Urinary bladder (tissue), 4 donors: ENCODE data around the gene LYPD1. TPM values are rescaled to one million over a fixed set of nuclear protein-coding genes. Genes with fewer than 3 reads are reported as not detected.
"Not testable (repeated sequence)": the region's sequence is repeated elsewhere in the genome, so short reads cannot be mapped to it uniquely, and the experiment has no call there.

ENCODE experiments used
- DNase-seq: peaks from one replicate; pipeline ENCODE4 v3.0.0-alpha.2; 2015; ENCODE audit errors: extremely low spot score
- H3K27ac ChIP-seq: one replicate; pipeline ENCODE4 v1.5.1; 2013; ENCODE audit warnings: low read depth, mild to moderate bottlenecking, moderate library complexity
- H3K36me3 ChIP-seq: one replicate; pipeline ENCODE4 v1.6.1; 2013; ENCODE audit warnings: mild to moderate bottlenecking, moderate library complexity; ENCODE audit not compliant: insufficient read depth
- H3K4me1 ChIP-seq: one replicate; pipeline ENCODE4 v1.6.1; 2013; ENCODE audit warnings: mild to moderate bottlenecking, moderate library complexity; ENCODE audit not compliant: insufficient read depth
- H3K4me3 ChIP-seq: one replicate; pipeline ENCODE4 v1.5.1; 2013; ENCODE audit warnings: low read depth, low read length
- WGBS: extraction: QIAGEN DNeasy Blood & Tissue Kit; methylation state at CpG from one replicate; pipeline ENCODE4 v1.1.7; 2013; 5-methylcytosine and 5-hydroxymethylcytosine counted together
- polyA plus RNA-seq: library from polyadenylated mRNA; stranded (reverse); fragments of 200-250 nt; gene quantifications from one replicate; pipeline ENCODE4 v1.2.3, GENCODE V29; 2013
- total RNA-seq: library from RNA; depleted of rRNA; stranded (reverse); fragments of >200 nt; gene quantifications from one replicate; pipeline ENCODE4 v1.2.3, GENCODE V29; 2014
- donor health status: healthy with polysubstance abuse.
- donor health status: healthy.

Gene LYPD1, protein sequence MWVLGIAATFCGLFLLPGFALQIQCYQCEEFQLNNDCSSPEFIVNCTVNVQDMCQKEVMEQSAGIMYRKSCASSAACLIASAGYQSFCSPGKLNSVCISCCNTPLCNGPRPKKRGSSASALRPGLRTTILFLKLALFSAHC
- total RNA-seq (0.79 TPM), polyA plus RNA-seq (0.46 TPM)

DNA sequence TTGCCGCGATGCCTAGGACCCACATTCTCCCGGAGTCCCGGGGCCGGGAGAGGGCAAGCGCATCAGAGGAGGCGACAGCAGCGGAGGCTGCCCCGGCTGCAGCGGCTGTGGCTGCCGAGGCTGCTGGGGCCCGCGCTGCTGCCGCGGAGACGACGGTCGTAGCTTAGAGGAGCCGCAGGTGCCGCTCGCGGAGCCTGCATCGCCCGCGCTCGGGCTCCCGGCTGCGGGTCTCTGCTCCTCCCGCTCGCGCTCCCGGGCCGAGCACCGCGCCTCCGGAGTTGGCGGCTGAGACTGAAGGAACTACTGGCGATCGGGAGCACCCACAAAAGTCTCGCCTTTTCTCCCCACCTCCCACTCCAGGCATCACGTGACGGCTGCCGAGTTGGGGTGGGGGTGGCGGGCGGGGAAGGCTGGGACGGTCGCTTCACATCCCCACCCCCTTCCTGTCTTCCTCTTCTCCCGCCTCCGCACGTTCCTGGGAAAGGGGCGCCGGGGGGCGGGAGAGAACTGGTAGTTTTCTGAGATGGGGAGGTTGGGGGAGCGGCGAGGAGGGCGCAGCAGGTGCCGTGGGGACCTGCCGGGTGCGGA lies at the start of gene LYPD1:
Gene LYPD1, minus strand, starts transcription at position 298 of the 588 bp plus-strand sequence. Its CDS starts 273 bp downstream, at position 25.
- DNase-seq = no peak
- WGBS = under 1% methylated on average over 59 of the region's 59 CpGs
- H3K4me1 ChIP-seq = peaks cover 3% of the 10 kb centered on the region
- peak within 1 kb of the TSS; percentile 35 for H3K4me3 ChIP-seq
- no peaks in the 10 kb centered on the region for H3K36me3 ChIP-seq
- H3K27ac ChIP-seq = no peak within 1 kb of the TSS

DNA sequence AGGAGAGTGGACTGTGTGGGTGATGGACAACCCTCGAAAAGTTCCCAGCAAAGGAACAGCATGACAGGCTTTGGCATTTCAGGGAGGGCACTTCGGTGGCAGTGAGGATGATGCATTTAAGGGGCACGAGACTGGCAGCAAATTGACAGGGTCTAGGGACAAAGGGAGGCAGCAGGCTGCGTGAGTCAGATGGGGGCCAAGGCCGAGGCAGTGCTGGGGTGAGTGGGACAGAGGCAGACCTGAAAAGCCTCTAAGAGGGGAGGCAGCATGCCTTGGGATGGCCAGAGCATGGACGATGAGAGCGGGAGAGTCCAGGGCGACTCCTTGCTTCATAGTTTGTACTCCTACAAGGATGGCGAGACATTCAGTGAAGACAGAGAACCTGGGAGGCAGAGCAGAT lies 49.5 kb upstream of the LYPD1 start:
- 90% methylated on average over 9 of the region's 9 CpGs for WGBS
- H3K36me3 ChIP-seq = no peaks in the 10 kb centered on the region

DNA sequence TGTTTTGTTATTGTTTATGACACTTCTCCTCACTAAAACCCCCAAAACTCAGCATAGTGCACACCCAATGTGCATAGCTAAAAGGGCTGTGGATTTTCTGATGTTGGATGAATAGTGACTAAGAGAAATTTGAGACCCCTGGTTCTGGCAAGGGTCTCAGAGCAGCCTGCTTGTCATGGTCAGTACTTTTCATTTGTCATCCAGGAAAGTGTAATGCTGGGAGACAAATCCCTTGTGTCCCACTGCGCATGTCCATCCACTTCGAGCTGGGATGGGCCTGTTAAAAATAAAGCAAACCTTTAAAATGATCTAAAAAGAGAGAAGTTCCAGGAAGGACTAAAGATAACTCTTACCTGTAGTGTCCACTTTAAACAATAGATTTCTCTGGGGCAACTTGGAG lies 46.9 kb upstream of the LYPD1 start:
- Histone ChIP-seq H3K4me1 (no peaks in the 10 kb centered on the region), H3K27ac (no peak overlapping the region), H3K36me3 (no peaks in the 10 kb centered on the region), H3K4me3 (no peak overlapping the region)
- DNase-seq = no peak
- WGBS = 79% methylated on average over 2 of the region's 2 CpGs

More for the DNA sequence above, 49.5 kb upstream of the LYPD1 start:
- no peaks in the 10 kb centered on the region for H3K4me1 ChIP-seq
- no peak overlapping the region for H3K4me3 ChIP-seq
- no peak for DNase-seq
- H3K27ac ChIP-seq = no peak overlapping the region

DNA sequence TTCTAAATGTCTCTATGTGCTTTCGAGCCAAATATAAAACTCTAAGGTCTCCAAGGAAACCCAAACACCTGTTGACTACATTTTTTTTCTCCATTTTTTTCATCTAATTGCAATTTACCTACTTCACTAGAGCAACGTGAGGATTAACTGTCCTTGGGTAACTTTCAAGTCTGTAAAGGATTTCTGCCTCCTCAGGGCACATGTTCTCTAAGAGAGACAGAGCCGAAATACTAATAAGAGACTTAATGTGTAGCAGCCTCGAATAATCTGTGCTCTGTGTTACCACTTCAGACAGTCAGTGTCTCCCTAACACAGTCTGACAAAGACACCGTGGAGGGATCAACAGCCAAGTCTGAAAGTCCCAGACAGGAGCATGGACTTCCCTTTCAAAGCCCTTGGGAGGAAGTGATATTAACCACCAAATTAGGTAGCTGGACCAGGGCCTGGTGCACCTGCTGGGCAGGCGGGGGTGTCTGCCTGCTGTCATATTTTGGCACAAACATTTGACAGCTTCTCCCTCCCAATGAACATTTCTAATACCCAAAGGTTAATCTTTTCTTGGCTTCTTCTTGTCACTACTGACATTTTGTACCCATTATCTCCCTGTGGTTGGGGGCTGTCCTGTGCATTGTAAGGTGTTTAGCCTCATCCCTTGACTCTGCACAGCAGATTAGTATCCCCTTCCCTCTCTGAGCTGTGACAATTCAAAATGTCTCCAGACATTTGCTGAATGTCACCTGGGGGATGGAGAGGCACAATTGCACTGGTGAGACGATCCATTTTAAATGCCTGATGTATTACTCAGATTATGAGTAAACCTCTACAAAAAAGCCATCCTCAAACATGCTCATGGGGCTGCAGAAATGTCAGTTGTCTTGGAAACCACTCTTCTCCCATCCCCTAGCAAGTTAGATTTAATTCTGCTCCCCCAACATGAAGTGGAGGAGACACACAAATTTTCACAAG lies 45.7 kb upstream of the LYPD1 start:
- Histone ChIP-seq H3K4me3 (no peak overlapping the region), H3K4me1 (no peaks in the 10 kb centered on the region), H3K36me3 (no peaks in the 10 kb centered on the region), H3K27ac (no peak overlapping the region)
- no peak for DNase-seq
- WGBS = 75% methylated on average over 7 of the region's 7 CpGs

DNA sequence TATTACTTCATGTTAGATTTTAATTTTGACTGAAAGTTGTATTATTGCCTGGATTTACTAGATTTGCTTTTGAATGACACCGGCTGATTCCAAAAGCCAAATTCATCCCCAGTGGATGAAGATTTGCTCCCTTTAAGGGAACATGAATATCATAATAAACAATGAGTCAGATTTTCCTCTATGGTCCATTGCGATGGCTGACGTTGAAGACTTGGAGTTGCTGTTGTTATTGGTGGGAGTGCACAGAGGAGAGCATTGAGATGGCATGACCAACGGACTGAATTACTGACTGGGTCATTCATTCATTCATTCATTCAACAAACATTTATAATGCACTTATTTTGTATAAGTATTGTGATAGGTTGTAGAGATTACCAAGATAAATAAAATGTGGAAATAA lies 33.4 kb upstream of the LYPD1 start:
- WGBS = 65% methylated on average over 4 of the region's 4 CpGs
- no peaks in the 10 kb centered on the region for H3K4me1 ChIP-seq
- H3K4me3 ChIP-seq = no peak overlapping the region
- H3K36me3 ChIP-seq = no peaks in the 10 kb centered on the region
- DNase-seq = no peak
- H3K27ac ChIP-seq = no peak overlapping the region

DNA sequence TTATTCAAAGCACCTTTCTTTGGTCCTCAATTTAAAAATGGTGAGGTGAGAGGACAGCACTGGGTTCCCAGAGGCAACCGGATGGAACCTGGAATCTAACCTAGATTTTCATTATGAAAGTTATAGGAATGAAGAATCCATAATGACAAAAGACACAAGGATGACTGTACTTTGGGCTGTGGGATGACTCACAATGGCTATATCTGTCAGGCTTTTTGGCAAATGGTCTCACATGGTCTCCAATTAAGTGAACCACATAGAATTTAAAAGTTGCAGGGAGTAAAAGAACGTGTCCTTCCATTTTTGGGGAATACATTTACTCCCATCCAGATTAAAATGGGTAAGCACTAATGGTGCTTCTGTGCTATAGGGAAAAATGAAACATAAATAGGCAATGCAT lies 31.8 kb upstream of the LYPD1 start:
- Histone ChIP-seq H3K4me3 (no peak overlapping the region), H3K4me1 (no peaks in the 10 kb centered on the region), H3K36me3 (no peaks in the 10 kb centered on the region), H3K27ac (no peak overlapping the region)
- no peak for DNase-seq
- WGBS = 81% methylated on average over 2 of the region's 2 CpGs

DNA sequence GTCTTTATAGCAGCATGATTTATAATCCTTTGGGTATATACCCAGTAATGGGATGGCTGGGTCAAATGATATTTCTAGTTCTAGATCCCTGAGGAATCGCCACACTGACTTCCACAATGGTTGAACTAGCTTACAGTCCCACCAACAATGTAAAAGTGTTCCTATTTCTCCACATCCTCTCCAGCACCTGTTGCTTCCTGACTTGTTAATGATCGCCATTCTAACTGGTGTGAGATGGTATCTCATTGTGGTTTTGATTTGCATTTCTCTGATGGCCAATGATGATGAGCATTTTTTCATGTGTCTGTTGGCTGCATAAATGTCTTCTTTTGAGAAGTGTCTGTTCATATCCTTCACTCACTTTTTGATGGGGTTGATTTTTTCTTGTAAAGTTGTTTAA lies 29.8 kb upstream of the LYPD1 start:
- WGBS = 92% methylated on average over 1 of the region's 2 CpGs
- not testable (repeated sequence) for H3K27ac ChIP-seq, H3K4me1 ChIP-seq

DNA sequence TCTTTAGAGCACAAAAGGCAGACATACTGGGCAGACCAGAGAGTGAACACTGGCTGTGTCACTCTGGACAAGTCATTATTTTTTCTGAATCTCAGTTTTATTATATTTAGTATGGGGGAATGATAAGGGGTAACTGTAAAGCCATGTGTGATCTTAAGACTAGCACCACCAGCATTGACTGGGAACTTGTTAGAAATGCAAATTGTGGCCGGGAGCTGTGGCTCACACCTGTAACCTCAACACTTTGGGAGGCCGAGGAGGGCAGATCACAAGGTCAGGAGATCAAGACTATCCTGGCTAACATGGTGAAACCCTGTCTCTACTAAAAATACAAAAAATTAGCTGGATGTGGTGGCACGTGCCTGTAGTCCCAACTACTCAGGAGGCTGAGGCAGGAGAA lies 28.3 kb upstream of the LYPD1 start:
- 79% methylated on average over 3 of the region's 3 CpGs for WGBS
- H3K36me3 ChIP-seq, H3K4me3 ChIP-seq, H3K27ac ChIP-seq, H3K4me1 ChIP-seq, DNase-seq: not testable (repeated sequence)

More for the DNA sequence above, 29.8 kb upstream of the LYPD1 start:
- not testable (repeated sequence) for DNase-seq, H3K4me3 ChIP-seq, H3K36me3 ChIP-seq

DNA sequence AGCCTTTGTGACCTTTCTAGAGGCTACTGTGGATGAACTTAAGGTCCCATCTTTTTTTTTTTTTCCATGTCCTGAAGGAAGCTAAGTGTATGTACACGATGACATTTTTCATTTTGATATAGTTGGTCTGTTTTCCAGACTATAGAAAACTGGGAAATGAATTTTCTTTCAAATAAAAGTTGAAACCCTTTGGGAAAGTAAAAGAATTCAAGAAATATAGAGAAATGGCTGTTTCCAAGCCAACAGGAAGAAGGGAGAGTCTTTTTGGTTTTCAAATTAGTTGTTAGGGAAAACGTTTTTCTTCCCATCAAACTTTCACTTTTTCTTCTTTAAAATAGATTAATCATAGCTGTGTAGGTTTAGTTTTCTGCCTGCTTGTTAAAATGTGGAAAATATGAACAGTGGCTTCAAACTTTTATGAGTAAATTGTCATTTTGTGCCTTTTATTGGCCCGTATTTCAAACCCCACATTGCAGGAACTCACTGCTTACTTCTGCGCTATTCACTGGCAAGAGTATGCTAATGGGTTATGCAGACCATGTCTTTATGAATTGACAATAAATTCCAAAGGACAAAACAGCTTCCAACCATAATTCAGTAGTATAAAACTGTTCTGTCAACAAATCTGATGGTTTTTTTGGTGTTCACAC lies 27.7 kb upstream of the LYPD1 start:
- no peak for DNase-seq
- 50% methylated on average over 4 of the region's 4 CpGs for WGBS
- Histone ChIP-seq H3K4me3 (no peak overlapping the region), H3K27ac (no peak overlapping the region), H3K4me1 (no peaks in the 10 kb centered on the region), H3K36me3 (no peaks in the 10 kb centered on the region)

DNA sequence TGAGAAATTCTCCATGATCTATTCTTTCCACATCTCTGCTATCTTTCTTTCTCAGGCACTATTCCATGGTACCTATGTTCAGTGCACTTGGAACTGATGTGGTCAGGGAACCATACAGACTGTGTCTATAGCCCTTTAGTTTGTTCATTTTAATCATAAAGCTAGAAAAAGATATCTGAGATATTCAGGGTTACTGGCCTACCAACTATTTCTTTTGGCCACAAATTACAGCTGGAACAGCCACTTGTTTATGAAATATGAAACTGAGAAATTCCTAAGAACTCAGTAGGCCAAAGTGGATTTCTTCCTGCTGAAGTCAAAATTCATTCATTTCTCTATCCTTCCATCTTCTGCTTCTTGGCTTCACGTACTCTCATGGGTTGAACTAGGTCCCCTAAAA lies 22.8 kb upstream of the LYPD1 start:
- DNase-seq = no peak
- no peak overlapping the region for H3K4me3 ChIP-seq
- 87% methylated on average over 1 of the region's 1 CpG for WGBS
- H3K4me1 ChIP-seq = no peaks in the 10 kb centered on the region
- no peaks in the 10 kb centered on the region for H3K36me3 ChIP-seq
- no peak overlapping the region for H3K27ac ChIP-seq

DNA sequence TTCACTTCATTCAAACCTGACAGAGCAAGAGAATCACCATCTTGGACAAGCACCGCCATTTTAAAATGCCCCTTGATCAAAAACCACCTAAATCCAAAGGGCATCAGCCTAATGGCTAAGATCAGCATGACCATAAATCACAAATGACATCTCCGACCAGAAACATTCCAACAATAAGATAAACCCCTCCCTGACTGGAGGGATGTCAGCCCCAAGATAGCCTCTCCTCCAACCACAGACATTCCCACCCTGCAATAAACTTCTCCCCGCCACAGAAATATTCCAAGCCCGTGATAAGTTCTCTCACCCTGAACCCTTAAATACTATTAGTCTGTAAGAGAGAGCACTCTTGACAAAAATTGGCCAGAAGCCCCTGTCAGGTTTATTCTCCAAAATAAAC lies 21.6 kb upstream of the LYPD1 start:
- Histone ChIP-seq H3K4me3 (no peak overlapping the region), H3K4me1 (no peaks in the 10 kb centered on the region), H3K27ac (no peak overlapping the region), H3K36me3 (no peaks in the 10 kb centered on the region)
- WGBS = 77% methylated on average over 4 of the region's 4 CpGs
- no peak for DNase-seq

DNA sequence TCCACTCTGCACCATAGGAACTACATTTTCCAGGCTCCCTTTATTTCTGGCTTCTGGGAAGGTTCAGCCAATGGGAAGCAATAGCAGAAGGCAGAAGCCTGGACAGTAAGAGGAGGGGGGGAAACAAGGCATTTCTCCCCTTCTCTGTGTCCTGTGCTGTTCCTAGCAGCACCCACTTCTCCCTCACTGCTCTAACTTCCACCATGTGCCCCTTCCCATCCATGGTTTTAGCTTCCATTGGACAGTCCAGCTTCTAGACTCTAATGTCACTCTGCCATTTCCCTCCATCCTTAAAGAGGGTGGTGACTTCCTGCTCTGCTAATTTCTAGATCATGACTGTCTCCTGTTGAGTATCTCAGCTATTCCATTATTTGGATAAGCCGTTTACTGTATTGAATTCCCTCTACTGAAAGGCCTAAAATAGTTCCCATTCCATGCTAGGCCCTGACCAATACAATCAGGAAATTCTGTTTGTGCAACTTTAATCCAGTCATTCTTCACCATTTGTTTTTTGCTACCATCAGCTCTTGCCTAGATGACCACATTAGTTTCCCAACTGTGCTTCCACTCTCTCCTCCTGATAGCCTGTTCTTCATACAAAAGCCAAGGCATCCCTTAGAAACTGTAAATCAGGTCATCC lies 20.8 kb upstream of the LYPD1 start:
- Histone ChIP-seq H3K27ac (no peak overlapping the region), H3K36me3 (no peaks in the 10 kb centered on the region), H3K4me3 (no peak overlapping the region), H3K4me1 (no peaks in the 10 kb centered on the region)
- no peak for DNase-seq
- WGBS = 55% methylated on average over 1 of the region's 1 CpG

DNA sequence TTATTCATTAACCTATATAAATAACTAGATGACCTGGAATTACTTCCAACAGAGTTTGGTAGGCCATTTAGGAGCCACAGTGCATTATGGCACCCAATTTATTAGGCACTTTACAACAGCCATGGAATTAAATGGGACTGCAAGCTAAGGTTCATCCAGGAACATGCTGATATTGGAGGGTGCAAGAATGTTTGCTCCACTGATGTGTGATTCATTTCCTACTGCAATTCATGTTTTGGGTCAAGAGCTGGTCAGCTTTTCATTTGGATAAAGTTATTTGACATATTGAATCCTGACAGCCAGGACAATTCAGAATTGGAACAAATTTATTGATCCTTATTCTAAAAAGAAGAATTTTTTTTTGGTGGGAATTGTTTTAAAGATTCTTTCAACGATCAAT lies 11.8 kb upstream of the LYPD1 start:
- Histone ChIP-seq H3K4me1 (no peaks in the 10 kb centered on the region), H3K36me3 (no peaks in the 10 kb centered on the region), H3K4me3 (no peak overlapping the region), H3K27ac (no peak overlapping the region)
- 79% methylated on average over 1 of the region's 1 CpG for WGBS
- DNase-seq = no peak
